GF-D8 (cell line): ENCODE results near the gene SAAL1.
A peak's percentile ranks its signal among the peaks of the same experiment; 100 is the strongest.
"Not testable (repeated sequence)": the region's sequence is repeated elsewhere in the genome, so short reads cannot be mapped to it uniquely, and the experiment has no call there.

Experiments
- DNase-seq: peaks from one replicate; lab custom pipeline; 2025; lab: John Stamatoyannopoulos, UW

The SAAL1 gene, protein sequence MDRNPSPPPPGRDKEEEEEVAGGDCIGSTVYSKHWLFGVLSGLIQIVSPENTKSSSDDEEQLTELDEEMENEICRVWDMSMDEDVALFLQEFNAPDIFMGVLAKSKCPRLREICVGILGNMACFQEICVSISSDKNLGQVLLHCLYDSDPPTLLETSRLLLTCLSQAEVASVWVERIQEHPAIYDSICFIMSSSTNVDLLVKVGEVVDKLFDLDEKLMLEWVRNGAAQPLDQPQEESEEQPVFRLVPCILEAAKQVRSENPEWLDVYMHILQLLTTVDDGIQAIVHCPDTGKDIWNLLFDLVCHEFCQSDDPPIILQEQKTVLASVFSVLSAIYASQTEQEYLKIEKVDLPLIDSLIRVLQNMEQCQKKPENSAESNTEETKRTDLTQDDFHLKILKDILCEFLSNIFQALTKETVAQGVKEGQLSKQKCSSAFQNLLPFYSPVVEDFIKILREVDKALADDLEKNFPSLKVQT

GRCh38 chr11:18105802-18106574 is at the start of gene SAAL1:
Gene SAAL1 (minus strand): TSS chr11:18106082. CDS start chr11:18106041, 41 bp downstream.
- peak; percentile 10 for DNase-seq

- DNase-seq, result no peak
Observed at GRCh38 chr11:18151581-18151980, 45.7 kb upstream of the SAAL1 start.

DNA sequence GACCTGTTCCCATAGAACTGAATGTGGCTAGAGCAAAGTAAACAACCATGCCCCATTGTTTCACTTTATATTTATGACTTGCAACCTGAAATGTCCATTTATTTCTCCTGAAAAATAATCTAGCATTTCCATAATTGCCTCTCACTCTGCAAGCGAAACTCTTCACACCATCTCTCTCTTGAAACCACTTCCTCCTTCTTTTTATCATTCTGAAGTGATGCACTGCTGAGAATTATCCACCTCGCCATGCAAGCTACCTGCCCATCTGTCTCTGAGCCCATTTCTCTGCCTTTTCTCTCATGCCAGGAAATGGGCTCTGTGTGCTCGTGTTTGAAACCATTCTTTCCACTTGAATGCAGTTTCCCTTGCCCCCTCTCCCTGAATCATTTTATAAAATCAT is 40.0 kb upstream of the SAAL1 start:
- no peak for DNase-seq

- DNase-seq, result no peak
Observed at GRCh38 chr11:18145025-18145424, 39.1 kb upstream of the SAAL1 start.

DNA sequence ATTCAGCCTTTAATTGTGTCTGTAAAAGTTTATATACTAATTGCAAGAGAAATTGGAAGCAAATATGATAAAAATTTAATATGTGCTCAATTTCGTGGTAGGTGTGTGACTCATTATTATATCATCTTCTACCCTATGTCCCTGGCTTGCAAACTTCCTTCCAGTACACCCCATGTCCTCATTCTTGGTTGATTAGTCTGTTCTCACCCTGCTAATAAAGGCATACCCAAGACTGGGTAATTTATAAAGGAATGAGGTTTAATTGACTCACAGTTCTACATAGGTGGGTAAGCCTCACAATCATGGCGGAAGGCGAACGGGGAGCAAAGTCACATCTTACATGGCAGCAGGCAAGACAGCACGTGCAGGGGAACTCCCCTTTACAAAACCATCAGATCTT is 38.4 kb upstream of the SAAL1 start:
- DNase-seq, result no peak

DNA sequence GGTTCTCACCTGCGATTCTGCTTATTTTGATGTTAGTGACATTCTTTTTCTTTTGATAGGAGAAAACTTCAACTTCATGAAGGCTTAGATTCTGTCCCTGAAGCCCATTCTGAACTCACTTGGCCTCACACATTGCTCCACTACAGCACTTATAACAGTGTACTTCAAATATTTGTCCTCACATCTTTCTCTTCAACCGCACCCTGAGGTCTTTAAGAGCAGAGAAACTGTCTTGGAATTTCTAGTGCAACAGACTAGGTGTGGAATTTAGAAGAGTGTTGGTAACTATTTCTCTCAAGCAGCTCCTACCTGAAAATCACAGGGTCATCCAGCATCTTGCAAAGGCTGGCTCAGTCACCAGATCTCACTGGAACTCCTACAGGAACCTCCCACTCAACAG is 34.3 kb upstream of the SAAL1 start:
- no peak for DNase-seq

- DNase-seq, result no peak
Observed at GRCh38 chr11:18137186-18137800, 31.4 kb upstream of the SAAL1 start.

DNA sequence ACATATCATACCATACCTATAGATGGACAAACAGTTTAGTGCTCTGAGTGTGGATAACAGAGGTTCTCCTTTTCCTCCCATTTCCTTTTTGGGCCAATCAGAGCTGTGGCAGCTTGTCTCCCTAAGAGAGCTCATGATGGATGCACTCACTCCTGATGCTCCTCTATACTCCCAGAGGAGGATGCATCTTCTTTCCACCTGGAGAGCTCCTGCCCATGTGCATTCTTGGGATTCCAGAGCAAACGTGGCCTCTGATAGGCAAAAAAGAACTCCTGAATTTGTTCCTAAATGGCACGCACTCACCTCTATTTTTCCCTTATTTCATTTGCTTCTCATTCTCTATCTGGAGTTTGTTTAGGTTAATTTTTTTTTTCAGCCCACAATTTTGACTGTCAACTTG is 29.4 kb upstream of the SAAL1 start:
- no peak for DNase-seq

DNA sequence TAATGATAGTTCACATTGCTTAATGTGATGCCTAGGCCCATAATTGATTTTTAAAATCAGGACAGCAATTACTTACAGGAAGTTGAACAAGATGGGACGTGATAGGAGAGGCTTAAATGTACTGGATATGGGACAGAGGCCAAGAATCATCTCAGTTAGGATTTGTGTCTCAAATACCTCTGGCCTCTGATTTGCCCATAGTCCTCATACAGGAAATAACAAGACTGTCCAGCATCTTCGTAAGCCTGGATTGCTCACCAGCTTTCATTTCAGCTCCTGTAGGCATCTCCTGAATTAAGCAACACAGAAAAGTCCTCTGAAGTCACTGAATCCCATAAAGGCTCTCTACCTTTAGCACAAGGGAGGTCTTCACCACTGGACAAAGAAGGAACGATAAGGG is 26.5 kb upstream of the SAAL1 start, which contains the start of gene MRGPRX3:
Gene MRGPRX3 (plus strand): TSS at position 231 of the 400 bp plus-strand sequence. CDS start 4,632 bp downstream, outside the sequence.
- DNase-seq, result no peak

DNA sequence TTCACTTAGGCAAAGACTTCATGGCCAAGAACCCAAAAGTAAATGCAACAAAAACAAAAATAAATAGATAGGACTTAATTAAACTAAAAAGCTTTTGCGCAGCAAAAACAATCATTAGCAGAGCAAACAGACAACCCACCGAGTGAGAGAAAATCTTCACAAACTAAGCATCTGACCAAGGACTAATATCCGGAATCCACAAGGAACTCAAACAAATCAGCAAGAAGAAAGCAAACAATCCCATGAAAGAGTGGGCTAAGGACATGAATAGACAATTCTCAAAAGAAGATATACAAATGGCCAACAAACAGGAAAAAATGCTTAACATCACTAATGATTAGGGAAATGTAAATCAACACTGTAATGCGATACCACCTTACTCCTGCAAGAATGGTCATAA is 25.2 kb upstream of the SAAL1 start:
- not testable (repeated sequence) for DNase-seq

DNA sequence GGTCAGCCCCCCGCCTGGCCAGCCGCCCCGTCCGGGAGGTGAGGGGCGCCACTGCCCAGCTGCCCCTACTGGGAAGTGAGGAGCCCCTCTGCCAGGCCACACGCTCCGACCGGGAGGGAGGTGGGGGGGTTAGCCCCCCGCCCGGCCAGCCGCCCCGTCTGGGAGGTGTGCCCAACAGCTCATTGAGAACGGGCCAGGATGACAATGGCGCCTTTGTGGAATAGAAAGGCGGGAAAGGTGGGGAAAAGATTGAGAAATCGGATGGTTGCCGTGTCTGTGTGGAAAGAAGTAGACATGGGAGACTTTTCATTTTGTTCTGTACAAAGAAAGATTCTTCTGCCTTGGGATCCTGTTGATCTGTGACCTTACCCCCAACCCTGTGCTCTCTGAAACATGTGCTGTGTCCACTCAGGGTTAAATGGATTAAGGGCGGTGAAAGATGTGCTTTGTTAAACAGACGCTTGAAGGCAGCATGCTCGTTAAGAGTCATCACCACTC is 15.5 kb upstream of the SAAL1 start:
- DNase-seq, result not testable (repeated sequence)

DNA sequence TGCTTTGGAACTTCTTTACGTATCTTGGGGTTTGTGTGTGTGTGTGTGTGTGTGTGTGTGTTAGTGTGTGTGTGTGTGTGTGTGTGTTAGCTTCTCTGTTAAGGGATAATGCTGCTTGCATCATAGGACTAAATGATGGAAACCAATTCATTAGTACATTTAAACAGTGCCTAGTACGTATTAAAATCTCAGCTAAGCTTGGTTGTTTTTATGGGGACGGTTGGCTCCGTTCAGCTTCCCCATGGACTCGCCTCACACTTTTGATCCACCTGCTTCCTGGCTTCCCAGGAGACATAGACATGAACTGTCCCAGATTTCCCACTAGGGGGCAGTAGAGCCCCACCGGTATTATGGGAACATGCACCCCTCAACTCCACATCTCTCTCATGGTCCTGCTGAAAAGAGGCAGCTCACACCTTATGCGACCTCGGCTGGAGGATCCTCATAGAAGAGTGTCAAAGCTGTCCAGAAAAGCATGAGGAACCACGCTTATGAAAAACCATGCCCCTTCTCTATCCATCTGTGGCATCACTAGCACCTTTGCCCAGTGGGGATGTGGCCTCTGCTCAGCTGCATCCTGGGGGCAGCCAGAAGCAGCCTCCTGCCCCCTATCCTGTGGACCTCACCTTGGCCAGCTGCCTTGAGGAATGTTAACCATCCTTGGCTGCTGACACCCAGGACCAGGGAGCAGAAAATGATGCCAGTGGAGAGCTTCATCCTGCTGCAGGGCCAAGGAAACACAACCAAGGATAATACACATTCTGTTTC is 9.7 kb upstream of the SAAL1 start:
- DNase-seq, result no peak

- DNase-seq, result no peak
Observed at GRCh38 chr11:18111005-18111404, 5.1 kb upstream of the SAAL1 start.

DNA sequence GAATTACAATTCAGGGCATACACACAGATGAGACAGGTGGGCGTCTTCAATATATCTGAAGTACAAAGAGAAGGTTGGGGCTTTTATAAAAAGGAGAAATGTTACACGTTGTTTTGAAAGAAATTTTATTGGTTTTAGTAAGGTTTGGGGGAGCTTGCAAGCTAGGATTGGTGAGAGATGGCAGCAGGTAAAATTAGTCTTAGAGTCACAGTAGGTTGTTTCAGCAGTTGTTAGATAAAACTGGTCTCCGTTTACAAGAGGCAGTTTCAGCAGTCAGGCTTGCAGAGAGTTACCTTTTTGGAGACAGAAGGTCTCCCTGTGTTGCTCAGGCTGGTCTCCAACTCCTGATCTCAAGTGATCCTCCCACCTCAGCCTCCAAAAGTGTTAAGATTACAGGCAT is 2.4 kb upstream of the SAAL1 start:
- DNase-seq, result no peak

DNA sequence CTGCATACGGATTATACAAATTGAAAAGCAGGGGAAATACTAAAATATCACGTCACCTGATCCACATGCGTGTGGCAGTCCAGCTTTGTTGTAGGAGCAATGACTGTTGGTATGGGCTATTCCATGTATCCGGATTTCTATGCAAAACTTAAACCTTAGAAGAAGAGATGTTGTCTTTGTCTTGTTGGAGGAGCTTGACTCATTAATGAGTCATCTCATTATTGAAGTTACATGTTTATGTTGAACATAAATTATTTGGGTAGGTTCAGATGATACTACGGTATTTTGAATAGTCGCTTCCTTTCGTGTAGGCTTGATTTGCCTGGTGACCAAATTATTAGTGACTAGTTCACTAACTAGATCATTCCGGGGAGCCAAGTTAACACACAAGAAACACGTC is 806 bp upstream of the SAAL1 start:
- no peak for DNase-seq

DNA sequence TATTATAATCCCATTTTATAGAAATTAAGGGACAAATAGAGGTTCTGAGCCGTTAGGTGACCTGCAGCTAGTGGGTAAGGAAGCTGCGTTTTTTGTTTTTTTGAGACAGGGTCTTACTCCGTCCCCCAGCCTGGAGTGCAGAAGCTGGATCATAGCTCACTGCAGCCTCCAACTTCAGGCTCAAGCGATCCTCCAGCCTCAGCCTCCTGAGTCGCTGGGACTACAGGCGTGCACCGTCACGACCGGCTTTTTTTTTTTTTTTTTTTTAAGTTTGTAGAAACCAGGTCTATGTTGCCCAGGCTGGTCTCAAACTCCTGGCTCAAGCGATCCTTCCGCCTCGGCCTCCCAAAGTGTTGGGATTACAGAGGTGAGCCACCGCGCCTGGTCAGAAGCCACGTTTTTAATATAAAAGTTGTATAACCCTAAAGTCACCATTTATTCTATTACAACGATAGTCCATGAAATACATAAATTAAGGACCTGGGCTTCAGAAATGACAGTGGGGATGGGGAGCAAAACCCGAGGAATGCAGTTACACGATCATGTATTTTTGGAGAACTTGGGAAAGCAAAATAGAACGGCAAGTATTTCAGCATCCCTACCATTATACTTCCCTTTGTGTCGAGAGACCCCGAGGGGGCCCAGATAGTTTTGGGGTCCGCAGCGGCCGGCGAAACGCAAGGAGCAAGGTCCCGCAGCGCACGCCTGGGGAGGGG is 638 bp downstream of the SAAL1 start:
- no peak for DNase-seq

DNA sequence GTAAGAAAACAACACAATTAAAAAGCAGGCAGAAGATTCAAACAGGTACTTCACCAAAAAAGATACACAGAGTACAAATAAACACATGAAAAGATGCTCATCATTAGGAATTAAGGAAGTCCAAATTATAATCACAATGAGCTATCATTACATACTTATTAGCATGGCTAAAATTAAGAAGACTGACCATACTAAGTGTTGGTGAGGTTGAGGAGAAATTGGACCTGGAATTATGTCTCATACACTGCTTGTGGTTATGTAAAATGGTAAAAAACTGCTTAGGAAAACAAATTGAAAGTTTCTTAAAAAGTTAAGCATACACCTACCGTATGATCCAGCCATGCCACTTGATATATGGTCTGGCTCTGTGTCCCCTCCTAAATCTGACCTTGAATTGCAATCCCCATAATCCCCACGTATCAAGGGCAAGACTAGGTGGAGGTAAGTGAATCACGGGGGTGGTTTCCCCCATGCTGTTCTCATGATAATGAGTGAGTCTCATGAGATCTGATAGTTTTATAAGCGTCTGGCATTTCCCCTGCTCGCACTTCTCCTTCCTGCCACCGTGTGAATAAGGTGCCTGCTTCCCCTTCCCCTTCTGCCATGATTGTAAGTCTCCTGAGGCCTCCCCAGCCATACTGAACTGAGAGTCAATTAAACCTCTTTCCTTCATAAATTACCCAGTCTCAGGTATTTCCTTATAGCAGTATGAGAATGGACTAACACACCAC is 4.8 kb downstream of the SAAL1 start:
- no peak for DNase-seq

- no peak for DNase-seq
Observed at GRCh38 chr11:18093959-18094358, 11.9 kb downstream of the SAAL1 start.

- no peak for DNase-seq
Observed at GRCh38 chr11:18091731-18092130, 14.2 kb downstream of the SAAL1 start.

- peak; percentile 46 for DNase-seq
Observed at GRCh38 chr11:18088966-18089365, 16.9 kb downstream of the SAAL1 start.
